Breast epithelium (tissue), 4 donors: ENCODE data around the gene PLEKHA6. TPM values are rescaled to one million over a fixed set of nuclear protein-coding genes. Genes with fewer than 3 reads are reported as not detected.

Experiments
- DNase-seq, 2 donors: peaks; one replicate each; pipeline ENCODE4 v3.0.0-alpha.2; 2019; ENCODE audit warnings: low spot score in 2 of 2
- H3K27ac ChIP-seq, 2 donors: fragments of 200-600 bp; sonication (generic) in 1 of 2; one replicate each; pipeline ENCODE4 v1.5.1; 2016 to 2019; ENCODE audit warnings: mild to moderate bottlenecking in 1 of 2
- H3K27me3 ChIP-seq, 2 donors: fragments of 200-600 bp; sonication (generic) in 1 of 2; one replicate each; pipeline versions ENCODE4 v1.5.1 to v1.6.0; 2017 to 2019; ENCODE audit warnings: control low read depth in 1 of 2, mild to moderate bottlenecking in 1 of 2
- H3K36me3 ChIP-seq: fragments of 200-600 bp; one replicate; pipeline ENCODE4 v1.5.1; 2019
- H3K4me1 ChIP-seq, 2 donors: fragments of 200-600 bp; sonication (generic); one replicate each; pipeline ENCODE4 v1.5.1; 2016 to 2019; ENCODE audit warnings: control low read depth in 1 of 2
- H3K4me3 ChIP-seq, 3 donors: fragments of 200-600 bp; sonication (generic); 1 replicate in 2 of 3; 2 replicates in 1 of 3; pipeline ENCODE4 v1.5.1; 2016 to 2019; ENCODE audit warnings: mild to moderate bottlenecking in 3 of 3, moderate library complexity in 2 of 3
- H3K9me3 ChIP-seq, 2 donors: fragments of 200-600 bp; sonication (generic) in 1 of 2; one replicate each; pipeline ENCODE4 v1.5.1; 2016 to 2019; ENCODE audit warnings: control low read depth in 1 of 2
- POLR2A ChIP-seq: fragments of 450-650 bp; IDR thresholded peaks from one replicate; pipeline ENCODE4 v1.6.1; 2016; ENCODE audit warnings: antibody characterized with exemption, mild to moderate bottlenecking, moderate library complexity
- POLR2AphosphoS5 ChIP-seq, 3 donors: sonication (generic); formaldehyde crosslinking; IDR thresholded peaks; one replicate each; pipeline ENCODE4 v1.6.1; 2017; ENCODE audit warnings: antibody characterized with exemption in 3 of 3
- intact Hi-C: fragments of 100-400 bp; cut with DNase I; formaldehyde crosslinking; loops from one replicate; pipeline ENCODE4 v1.15.1; 2023; ENCODE audit warnings: low total_unique reads
- total RNA-seq, 3 donors: library from RNA; depleted of rRNA; stranded (reverse); fragments of >200 nt; gene quantifications; one replicate each; pipeline ENCODE4 v1.1.0, GENCODE V29; 2016
- TF ChIP-seq, protein P1 (sequence below), 3 donors: fragments of 450-650 bp; IDR thresholded peaks; one replicate each; pipeline ENCODE4 v1.5.1; 2016 to 2017; ENCODE audit warnings: antibody characterized with exemption in 3 of 3, mild to moderate bottlenecking in 3 of 3, moderate library complexity in 3 of 3

Gene PLEKHA6
- total RNA-seq, 3 donors from 2014 or later, result 1.4 to 34.0 (median 17.7) TPM

DNA sequence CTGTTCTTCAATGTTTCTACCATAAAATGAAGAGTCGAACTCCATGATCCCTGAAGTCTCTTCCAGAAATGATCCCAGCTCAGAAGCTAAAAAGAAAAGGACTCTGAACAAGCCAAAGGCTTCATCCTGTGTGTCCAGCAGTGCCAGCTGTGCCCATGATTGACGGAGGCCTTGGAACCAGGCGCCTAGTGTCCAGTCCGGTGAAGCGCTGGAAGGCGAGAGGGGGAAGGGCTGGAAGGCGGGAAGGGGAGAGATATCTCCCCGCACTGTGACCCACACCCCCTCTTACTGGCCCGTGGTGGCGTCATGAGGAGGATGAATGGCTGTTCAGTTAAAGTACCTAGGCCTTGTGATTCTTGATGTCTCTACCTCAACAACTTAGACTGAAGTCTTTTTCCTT, 10.4 kb upstream of the PLEKHA6 start:
- H3K27ac ChIP-seq, result no peak overlapping the region
- no peaks in the 10 kb centered on the region for H3K27me3 ChIP-seq

DNA sequence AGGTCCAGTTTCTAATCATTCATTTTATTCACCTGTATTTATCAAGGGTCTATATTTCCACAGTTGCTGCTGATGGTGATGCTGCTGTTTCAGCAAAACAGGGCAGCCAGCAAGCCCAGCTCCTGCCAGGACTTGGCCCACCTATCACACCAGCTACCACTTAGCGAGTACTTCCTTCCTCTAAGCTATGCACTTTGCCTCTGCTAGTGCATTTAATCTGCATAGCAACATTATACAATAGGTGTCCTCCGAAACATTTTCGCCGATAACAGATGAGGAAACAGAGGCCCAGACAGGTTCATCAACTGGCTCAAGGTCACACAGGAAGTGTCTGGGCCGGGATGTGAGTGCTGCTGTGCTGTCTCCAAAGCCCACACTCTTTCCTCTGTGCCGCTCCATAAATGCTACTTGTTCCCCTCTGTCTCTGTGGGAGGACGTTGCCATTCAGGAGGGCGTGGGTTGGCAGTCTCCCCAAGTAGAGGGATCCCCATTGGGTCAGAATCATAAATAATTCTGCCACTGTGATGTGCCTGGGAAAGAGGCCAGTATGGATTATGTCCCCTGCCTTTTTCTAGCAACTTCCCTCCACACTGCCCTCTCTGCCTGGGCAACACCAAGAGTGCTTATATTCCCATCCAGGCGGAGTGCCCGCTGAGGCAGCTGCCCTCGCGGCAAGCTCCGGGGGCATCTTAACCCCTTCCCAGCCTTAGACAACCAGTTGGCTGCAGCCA, 9.4 kb upstream of the PLEKHA6 start:
- intact Hi-C loops, result loop anchor here (10.0 kb wide), 2 partner anchors 204 to 504 kb away; partner anchors contain the start of genes REN and SNRPE
- no peak for DNase-seq
- H3K9me3 ChIP-seq, result no peaks in the 10 kb centered on the region

More for the DNA sequence above, 10.4 kb upstream of the PLEKHA6 start:
- H3K9me3 ChIP-seq, result no peaks in the 10 kb centered on the region
- no peak overlapping the region for H3K4me3 ChIP-seq
- TF ChIP-seq POLR2A (no peak), POLR2AphosphoS5 (IDR thresholded peaks at IDR 0.05) (no peak)
- TF ChIP-seq, protein P1, sequence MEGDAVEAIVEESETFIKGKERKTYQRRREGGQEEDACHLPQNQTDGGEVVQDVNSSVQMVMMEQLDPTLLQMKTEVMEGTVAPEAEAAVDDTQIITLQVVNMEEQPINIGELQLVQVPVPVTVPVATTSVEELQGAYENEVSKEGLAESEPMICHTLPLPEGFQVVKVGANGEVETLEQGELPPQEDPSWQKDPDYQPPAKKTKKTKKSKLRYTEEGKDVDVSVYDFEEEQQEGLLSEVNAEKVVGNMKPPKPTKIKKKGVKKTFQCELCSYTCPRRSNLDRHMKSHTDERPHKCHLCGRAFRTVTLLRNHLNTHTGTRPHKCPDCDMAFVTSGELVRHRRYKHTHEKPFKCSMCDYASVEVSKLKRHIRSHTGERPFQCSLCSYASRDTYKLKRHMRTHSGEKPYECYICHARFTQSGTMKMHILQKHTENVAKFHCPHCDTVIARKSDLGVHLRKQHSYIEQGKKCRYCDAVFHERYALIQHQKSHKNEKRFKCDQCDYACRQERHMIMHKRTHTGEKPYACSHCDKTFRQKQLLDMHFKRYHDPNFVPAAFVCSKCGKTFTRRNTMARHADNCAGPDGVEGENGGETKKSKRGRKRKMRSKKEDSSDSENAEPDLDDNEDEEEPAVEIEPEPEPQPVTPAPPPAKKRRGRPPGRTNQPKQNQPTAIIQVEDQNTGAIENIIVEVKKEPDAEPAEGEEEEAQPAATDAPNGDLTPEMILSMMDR (IDR thresholded peaks at IDR 0.05), result no peak
- no peaks in the 10 kb centered on the region for H3K36me3 ChIP-seq
- H3K4me1 ChIP-seq, result no peaks in the 10 kb centered on the region
- DNase-seq, result no peak
- intact Hi-C loops, result no loop called here

DNA sequence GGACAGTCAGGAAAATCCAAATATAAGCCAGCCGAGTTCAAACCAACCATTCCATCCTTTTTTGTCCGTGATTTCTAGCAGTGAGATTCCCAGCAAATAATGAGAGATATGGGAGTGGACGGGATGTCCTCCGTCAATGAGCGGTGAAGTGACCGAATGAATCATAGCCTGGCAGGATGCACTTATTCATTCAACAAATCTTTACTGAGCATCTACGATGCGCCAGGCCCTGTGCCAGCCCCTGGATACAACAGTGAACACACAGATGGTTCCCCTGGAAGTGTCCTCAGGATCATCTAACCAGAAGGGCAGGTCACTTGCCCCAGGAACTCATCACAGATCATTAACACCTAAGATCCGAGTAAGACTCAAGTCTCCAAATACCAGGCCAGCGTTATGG, 8.2 kb upstream of the PLEKHA6 start:
- intact Hi-C loops, result loop anchor here (10.0 kb wide), 2 partner anchors 203 to 503 kb away; partner anchors contain the start of genes REN and SNRPE

More for the DNA sequence above, 9.4 kb upstream of the PLEKHA6 start:
- Histone ChIP-seq H3K36me3 (no peaks in the 10 kb centered on the region), H3K27ac (no peak overlapping the region), H3K4me1 (no peaks in the 10 kb centered on the region), H3K27me3 (no peaks in the 10 kb centered on the region), H3K4me3 (no peak overlapping the region)
- TF ChIP-seq, protein P1 (IDR thresholded peaks at IDR 0.05), result no peak
- TF ChIP-seq POLR2AphosphoS5 (IDR thresholded peaks at IDR 0.05) (no peak), POLR2A (no peak)

DNA sequence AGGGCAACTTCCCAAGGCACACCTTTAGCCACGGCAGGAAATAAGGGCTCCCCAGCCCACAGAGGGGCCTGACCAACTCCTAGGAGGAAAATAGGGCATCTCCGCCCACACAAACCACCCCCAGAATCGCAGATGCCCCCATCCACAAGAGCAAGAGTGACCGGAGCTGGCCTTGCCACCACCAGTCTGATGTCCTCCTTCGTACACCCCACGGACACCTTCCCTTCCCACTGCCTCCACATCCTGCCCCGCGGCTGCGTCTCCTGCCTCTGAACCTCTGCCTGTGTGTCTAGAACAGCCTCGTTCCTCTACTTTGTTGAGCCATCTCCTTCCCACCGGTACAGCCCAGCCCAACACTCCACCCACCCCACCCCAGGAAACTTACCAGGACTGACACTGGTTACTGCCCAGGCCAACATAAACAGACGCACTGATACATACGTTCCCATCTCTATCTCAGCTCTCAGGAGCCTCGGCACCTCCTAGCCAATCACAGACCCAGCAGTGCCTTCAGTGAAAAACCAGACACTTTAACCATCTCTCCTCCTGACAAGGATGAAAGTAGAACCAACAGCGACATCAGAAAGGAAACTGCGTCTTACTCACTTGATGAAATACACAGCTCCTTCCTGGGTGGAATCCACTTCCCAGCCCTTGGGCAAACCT, 7.6 kb upstream of the PLEKHA6 start:
- intact Hi-C loops, result loop anchor here (10.0 kb wide), 2 partner anchors 203 to 503 kb away; partner anchors contain the start of genes REN and SNRPE

More for the DNA sequence above, 8.2 kb upstream of the PLEKHA6 start:
- H3K4me3 ChIP-seq, result no peak overlapping the region
- TF ChIP-seq, protein P1 (IDR thresholded peaks at IDR 0.05), result no peak
- no peak for TF ChIP-seq POLR2A
- no peak for TF ChIP-seq POLR2AphosphoS5 (IDR thresholded peaks at IDR 0.05)
- H3K27me3 ChIP-seq, result no peaks in the 10 kb centered on the region
- no peak for DNase-seq
- peaks cover 0 to 5% of the 10 kb centered on the region in 2 donors for H3K4me1 ChIP-seq
- no peak overlapping the region for H3K27ac ChIP-seq
- H3K9me3 ChIP-seq, result no peaks in the 10 kb centered on the region
- no peaks in the 10 kb centered on the region for H3K36me3 ChIP-seq

More for the DNA sequence above, 7.6 kb upstream of the PLEKHA6 start:
- TF ChIP-seq POLR2A (no peak), POLR2AphosphoS5 (IDR thresholded peaks at IDR 0.05) (no peak)
- TF ChIP-seq, protein P1 (IDR thresholded peaks at IDR 0.05), result no peak
- Histone ChIP-seq H3K27me3 (no peaks in the 10 kb centered on the region), H3K9me3 (no peaks in the 10 kb centered on the region), H3K4me1 (peaks cover 0 to 6% of the 10 kb centered on the region in 2 donors), H3K4me3 (no peak overlapping the region), H3K36me3 (no peaks in the 10 kb centered on the region), H3K27ac (no peak overlapping the region)
- no peak for DNase-seq
